Measurements from ENCODE around the gene NKAIN2.
"Not testable (repeated sequence)": the region's sequence is repeated elsewhere in the genome, so short reads cannot be mapped to it uniquely, and the experiment has no call there.

The NKAIN2 gene

DNA sequence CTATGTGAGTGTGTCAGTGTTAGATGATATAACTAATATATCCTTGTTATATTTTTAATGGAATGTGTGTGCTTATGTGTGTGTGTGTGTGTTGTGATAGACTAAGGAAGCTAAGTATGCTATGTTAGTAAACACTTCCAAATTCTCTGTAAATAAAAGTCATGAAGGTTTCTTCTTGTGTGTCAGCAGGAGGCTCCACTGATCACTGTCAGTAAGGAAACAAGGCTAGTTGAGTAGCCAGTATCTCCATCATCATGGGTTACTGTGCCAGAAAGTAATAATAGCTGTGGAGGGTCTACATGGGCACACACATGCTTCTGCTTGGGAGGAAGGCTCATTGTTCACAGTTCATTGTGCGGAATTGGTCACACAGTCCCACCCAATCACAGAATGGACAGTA, 855.8 kb downstream of the NKAIN2 start:
- no peak for DNase-seq

DNA sequence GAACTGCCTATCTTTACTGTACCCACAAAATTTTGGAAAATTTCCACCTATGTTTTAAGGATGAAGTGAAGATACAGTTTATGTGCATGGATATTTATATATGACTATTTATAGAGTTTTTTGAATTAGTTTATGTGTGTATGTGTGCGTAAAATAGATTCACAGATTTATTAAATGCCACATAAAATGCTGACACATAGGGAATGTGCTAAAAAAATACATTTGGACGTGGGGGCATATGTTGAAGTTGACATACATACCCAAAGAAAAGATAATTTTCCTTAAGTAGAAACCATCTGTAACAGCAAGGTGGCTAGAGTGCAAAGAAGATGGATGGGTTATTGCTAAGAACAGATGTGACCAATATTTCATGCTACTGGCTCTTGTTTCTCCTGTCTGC, 856.5 kb downstream of the NKAIN2 start:
- no peak for DNase-seq

DNA sequence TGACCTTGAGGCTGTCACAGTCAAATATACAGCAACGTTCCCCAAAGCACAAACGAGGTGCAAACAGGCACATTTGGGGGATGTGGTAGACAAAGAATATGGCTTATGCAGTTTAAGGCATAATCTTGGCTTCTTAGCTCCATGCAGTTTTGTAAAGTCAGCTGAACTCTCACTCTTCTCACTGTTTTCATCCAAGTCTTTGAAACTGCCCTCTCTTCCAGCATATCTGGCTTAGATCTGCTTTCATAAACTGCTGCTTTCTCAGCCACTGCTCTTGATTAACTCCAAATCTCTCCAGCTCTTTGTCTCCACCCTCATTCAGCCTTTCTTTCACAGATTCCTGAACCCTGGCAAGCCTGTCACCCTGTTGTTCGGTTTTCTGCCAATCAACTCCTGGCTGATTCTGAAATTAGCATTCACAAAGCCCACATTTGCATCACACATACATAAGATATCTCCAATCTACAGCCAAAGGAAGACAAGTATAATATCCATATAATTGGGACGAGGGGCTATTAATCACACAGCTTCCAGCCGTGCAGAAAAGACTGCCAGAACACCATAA, 857.5 kb downstream of the NKAIN2 start:
- DNase-seq, result no peak

DNA sequence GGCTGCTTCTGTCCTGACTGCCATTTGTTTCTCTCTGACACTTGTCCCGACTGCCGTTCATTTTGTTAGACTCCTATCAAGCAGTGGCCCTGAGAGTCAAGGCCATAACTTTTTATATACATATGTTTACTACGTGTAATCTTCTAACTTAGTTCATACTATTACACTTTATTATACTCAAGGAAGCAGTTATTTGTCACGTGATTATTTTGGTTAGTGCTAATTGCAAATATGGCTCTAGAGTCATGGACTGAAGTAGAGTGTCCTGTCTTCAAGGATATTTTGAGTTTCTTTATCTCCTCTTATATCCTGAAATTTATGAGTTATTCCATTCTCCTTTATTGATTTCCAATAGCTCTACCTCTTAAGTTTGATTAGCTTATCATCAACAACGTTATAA, 864.4 kb downstream of the NKAIN2 start:
- no peak for DNase-seq

DNA sequence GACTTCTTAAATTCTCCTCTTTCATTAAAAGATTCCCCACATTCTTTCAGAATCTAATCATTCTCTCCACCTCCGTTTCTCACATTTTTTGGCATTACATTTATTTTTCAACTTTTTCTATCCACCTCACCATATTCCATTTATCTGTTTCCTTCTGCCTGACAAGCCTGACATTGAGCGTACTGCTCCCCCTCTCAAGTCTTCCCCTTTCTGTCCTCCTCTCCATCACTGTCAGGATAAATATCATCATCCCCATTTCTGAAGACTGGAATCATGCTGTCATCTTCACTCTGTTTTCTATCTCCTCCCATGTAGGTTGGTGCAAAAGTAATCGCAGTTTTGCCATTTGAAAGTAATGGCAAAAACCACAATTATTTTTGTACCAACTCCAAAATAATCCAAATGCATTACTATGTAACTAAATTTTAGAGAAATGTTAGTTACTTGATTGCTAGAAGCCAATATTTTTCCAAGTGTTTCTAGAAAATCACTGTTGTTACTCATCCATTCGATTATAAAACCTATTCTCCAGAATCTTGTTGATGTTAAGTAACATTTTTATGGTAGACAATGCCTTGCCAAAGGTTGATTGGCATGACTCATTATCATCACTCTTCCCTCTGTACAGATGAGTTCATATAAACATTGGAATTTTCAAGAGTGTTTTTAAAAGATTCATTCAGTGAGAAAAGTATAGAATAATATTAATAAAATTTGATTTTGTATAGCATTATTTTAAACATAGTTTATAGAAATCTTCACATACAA, 866.2 kb downstream of the NKAIN2 start:
- no peak for DNase-seq

DNA sequence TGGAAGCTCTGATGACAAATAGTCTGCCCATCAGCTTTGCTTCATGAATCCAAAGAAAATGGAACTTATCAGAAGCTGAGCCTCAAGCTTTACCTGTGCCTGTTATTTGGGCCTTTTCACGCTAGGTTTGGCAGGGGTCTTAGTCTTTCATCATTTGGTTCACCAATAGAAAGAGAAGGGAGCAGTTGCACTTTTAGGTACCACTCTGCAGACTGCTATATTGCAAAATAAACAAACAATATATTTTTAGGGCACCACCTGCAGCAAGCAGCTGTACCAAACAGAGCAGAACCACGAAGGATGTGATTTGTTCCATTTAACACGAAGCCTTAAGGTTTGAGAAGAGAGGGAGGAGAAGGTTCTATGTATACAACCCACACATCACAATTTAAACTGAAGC, 867.1 kb downstream of the NKAIN2 start:
- DNase-seq, result peak; percentile 7

DNA sequence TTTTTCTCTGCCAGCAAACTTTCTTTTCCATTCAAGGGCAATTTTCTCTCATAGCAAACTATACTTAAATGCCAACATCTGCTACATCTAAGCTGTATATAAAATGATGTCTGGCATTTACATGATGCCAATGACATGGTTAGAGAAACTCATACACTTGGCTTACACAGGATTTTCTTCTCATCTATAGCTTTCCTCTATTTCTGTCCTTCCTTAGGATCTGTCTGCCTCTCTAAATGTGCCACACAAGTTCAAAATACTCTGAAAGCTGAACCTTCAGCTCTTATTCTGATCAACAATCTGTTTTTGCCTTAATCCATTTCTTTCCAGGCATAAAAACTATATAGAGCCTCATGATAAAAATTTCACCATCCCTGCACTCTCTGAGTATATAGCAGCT, 867.7 kb downstream of the NKAIN2 start:
- no peak for DNase-seq

DNA sequence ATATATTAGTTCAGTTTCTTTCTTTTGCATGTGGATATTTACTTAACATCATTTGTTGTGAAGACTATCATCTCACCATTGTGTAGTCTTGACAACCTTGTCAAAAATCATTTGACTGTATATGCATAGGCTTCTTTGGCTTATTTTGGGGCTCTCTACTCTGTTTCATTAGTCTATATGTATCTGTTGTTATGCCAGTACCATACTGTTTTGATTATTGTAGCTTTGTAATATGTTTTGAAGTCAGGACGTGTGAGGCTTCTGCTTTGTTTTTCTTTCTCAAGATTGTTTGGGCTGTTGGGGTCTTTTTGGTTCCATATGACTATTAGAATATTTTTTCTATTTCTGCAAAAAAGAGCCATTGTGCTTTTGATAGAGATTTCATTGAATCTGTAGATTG, 870.4 kb downstream of the NKAIN2 start:
- no peak for DNase-seq

DNA sequence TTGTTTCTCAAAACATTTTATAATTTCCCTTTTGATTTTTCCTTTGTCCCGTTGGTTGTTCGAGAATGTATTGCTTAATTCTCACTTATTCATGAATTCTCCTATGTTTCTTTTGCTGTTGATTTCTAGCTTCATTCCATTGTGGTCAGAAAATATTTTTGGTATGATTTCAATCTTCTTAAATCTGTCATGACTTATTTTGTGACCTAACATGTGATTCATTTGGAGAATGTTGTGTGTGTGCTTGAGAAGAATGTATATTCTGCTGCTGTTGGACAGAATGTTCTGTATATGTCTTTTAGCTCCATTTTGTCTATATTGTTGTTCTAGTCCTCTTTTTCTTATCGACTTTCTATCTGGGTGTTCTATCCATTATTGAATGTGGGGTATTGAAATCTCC, 872.4 kb downstream of the NKAIN2 start:
- DNase-seq, result no peak

DNA sequence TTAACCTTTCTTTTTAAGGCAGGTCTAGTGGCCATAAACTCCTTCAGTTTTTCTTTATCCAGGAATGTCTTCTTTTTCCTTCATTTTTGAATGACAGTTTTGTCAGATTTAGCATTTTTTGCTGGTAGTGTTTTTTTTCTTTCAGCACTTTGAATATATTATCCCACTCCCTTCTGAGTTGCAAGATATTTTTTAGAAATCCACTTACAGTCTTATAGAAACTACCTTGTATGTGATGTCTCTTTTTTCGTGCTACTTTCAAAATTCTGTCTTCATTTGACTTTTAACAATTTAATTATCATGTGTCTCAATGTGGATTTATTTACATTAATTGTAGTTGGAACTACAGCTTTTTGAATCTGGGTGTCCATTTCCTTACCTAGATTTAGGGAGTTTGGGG, 874.2 kb downstream of the NKAIN2 start:
- no peak for DNase-seq

DNA sequence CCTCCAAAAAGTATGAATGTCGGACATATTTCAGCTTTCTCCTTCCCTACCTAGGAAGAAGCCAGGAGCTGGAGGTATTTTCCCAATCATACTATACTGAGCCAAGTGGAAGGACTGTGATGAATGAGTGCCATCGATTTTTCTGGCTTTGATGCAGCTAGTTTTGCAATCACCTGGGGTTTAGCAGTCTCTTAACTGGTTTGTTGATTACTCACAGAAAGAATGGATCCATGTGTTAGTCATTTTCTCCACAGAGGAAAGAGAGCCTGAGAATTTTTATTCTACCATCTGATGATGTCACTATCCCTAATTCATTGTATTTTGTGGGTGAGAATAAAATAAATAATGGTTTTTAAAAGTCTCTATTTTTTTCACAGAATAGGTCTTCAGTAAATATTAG, 875.7 kb downstream of the NKAIN2 start:
- DNase-seq, result no peak

DNA sequence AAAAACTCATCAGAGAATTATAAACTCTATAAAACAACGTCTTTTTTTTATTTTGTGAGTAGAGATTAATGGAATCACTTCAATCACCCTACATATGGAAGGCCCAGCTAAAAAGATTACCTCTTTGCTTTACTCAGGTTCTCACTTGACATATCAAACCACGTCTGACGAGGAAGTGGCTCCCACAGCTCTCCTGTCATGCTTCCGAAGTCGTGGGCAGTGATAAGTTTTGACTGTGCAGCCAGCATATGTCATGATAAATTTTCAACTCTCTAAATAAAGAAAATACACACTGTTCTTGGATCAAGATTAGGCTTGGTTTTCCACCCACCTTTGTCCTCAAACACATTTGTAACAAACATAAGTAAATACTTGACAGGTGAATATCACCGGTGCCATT, 879.1 kb downstream of the NKAIN2 start:
- DNase-seq, result no peak

DNA sequence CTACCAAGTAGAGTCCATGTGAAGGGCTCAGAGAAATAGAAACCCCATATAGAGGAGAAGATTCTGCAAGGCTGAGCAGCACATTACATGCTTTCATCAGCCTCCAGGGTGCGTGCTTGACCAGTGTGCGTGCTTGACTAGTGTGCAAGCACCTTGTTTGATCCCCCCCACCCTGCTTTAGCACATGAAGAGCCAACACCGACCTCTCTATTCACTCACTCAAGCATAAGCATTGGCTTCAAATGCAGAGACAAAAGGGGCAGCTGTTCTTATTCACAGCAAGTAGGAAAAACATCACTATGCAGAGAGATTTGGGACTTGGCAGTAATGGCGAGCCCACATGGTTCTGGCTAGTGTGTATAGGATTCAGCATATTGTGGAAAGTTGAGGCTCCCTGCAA, 879.8 kb downstream of the NKAIN2 start:
- DNase-seq, result no peak

DNA sequence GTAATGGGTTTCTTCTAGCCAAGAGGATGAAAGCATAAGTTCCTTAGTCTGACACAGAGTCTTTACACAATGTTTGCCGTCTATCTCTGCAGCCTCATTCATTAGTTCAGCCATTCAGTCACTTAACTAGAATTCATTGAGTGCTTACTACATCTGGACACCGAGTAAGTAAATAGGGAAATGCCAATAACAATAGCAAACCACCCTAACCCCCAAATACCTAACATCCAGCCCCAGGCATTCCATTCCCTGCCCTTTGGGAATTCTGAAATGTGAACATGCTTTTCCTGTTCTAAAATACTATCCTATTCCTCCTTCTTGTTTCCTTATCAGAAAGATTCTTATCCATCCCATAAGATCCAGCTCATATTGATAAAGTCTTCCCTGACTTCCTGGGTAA, 881.0 kb downstream of the NKAIN2 start:
- no peak for DNase-seq

DNA sequence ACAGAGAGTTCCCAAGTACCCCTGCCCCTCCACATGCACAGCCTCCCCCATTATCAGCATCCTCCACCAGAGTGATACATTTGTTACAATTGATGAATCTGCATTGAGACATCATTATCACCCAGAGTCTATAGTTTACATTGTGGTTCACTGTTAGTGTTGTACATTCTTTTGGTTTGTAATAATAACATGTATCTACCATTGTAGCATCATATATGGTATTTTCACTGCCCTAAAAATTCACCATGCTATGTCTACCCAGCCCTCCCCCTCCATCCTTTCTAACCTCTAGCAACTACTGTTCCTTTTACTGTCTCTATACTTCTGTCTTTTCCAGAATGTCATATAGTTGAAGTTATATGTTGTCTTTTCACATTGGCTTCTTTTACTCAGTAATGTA, 884.7 kb downstream of the NKAIN2 start:
- no peak for DNase-seq

DNA sequence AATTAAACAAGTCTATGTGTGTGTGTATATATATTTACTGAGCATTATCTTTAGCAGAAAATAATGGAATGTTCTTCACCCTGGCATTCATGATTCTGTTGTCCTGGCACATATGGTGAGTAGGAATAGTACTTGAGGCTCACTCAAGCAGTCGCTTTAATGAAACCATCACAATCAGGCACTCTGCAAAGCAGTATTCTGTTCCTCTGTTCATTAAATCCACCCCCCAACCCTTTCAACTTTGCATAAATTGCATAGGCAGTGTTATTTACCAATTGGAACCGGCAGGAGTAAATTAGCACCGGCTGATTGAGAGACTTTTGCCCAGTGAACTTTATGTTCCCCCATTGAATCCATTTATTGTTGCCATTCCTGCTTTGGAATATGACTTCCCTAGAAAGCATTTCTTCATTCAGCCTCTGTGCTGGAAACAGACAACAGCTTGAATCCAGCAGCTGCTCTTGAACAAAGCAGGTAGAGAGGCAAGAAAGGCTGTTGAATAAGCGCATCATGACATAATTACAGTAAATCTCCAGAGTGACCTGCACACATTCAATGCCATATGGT, 890.6 kb downstream of the NKAIN2 start:
- DNase-seq, result no peak

DNA sequence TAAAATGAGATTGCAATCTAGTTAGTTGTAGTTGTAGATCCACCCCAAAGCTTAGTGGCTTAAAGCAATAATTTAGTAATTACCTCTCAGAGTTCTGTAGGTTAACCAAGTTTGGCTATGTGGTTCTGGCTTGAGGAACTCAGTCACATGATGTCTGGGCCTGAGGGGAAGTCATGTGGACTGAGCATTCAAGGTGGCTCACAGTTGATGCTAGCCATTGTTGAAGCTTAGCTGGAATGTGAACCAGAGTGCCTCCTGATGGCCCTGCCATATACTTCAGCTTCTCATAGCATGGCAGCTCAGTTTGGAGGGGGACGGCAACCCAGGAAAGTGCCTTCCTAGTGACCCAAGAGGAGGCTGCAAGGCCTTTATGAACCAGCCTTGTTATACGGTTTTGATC, 895.4 kb downstream of the NKAIN2 start:
- DNase-seq, result no peak

DNA sequence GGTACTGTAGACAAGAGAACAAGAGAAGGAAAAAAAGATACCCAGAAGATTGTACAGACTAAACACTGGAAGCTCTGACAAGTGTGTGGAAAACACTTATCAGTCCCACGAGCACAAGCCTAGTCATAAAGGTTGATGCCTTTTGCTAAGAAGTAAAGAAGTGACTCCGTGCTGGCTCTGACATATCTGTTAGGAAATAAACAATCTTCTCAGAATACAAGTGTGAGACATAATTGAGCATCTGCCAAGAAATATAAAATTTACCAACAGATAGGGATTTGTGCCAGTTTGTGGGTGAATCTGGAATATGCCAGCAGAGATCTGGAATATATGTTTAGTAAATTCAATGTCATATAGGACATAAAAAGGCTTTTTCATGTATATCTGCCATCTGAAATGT, 899.9 kb downstream of the NKAIN2 start:
- DNase-seq, result no peak

DNA sequence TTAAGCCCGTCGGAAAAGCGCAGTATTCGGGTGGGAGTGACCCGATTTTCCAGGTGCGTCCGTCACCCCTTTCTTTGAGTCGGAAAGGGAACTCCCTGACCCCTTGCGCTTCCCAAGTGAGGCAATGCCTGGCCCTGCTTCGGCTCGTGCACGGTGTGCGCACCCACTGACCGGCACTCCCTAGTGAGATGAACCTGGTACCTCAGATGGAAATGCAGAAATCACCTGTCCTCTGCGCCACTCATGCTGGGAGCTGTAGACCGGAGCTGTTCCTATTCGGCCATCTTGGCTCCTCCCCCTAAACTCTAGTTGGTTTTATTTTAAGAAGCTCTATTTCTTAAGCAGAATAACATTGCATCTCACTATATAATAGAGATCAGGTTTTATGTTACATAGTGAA, 908.9 kb downstream of the NKAIN2 start:
- DNase-seq, result not testable (repeated sequence)

DNA sequence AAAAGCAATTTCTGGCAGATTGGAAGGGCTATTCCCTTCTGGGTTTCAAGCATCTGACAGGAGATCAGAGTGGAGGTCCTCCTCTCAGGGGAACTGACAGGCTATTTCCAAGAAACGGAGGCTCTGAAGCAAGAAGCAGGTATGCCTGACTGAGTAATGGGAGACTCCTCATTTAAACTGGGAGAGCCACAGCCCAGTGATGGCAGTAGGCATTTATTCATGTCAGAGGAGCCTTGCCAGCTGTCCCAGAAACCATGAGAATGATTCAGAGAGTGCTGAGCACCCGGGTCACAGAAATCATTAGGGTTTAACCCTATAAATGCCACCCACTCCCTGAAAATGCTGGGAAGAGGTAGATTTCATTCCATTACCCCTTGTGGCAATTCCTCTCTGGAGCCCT, 911.1 kb downstream of the NKAIN2 start:
- no peak for DNase-seq

DNA sequence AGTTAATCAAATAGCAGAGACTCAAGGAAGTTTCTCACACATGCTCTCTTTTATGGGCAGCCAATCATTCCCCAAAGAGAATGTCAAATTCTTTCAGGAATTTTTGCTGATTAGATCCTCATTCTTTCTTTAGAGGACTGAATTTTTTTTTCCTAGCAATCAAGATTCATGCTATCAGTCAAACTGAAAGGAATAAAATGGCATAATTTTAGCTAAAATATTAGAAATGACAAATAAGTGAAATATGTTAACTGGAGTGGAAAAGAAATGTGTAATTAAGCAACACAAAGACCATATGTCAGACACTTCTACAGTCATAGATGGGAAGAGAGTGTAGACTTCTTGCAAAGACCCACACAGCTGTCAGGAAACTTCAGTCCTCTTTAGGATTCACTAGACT, 916.2 kb downstream of the NKAIN2 start:
- DNase-seq, result no peak

DNA sequence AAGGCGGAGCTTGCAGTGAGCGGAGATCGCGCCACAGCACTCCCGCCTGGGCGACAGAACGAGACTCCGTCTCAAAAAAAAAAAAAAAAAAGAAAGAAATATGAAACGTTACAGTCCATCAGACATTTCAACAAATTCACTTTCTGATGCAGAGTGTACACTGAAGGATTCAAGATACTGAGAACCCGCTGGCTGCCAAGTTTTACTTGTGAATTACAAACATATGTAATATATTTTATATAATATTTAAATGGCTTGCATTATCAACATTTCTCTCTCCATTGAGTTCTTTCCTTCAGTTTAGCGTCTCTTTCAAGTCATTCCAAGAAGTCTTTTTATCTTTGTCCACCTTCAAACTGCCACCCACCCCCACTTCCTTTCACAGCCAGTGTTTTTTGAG, 917.7 kb downstream of the NKAIN2 start:
- no peak for DNase-seq

DNA sequence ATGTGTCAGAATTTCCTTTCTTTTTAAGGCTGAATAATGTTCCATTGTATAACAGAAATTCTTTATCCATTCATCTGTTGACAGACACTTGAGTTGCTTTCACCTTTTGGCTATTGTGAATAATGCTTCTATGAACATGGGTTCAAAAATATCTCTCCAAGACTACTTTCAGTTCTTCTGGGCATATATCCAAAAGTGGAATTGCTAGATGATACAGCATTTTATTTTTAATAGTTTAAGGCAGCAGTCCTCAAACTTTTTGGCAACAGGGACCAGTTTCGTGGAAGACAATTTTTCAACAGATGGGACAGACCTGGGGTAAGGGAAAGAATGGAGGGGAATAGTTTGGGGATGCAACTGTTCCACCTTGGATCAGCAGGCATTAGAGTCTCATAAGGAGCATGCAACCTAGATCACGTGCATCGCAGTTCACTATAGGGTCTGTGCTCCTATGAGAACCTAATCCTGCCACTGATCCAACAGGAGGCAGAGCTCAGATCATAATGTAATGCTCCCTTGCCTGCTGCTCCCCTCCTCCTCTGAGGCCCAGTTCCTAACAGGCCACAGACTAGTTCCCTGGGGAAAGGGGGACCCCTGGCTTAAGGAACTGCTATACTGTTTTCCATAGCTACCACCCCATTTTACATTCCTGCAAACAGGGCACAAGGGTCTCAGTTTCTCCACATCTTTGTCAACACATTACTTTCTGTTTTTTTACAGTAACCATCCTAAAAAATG, 918.6 kb downstream of the NKAIN2 start:
- DNase-seq, result no peak

DNA sequence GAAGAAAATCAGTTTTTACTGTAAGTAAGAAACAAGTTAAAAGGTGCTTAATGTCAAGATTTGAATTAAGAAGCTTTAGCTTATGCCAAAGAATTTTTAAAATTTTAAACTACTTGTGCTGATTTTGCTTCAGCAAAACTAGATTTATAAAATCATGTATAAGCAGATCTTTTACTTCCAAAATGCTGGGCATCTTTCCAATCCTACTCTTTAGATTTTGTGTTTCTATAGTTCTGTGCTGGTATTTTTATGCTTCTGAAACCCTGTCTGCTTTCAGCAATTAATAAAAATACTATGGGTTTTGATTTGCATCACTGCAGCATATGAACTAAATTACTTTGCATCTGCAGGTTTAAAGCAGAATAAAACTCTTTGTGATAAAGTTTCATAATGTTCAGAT, 920.0 kb downstream of the NKAIN2 start:
- DNase-seq, result no peak
